H9 (cell line): ENCODE data around the gene VCP. TPM values are rescaled to one million over a fixed set of nuclear protein-coding genes. Genes with fewer than 3 reads are reported as not detected.

ENCODE experiments used
- DNase-seq: peaks from one replicate; pipeline ENCODE4 v3.0.0-alpha.2; 2017
- H2AFZ ChIP-seq: one replicate; pipeline ENCODE4 v1.6.1; 2013; ENCODE audit warnings: mild to moderate bottlenecking, low read length, control low read depth, moderate library complexity
- H2AK5ac ChIP-seq: 2 replicates; pipeline ENCODE4 v1.6.1; 2013; ENCODE audit warnings: low read length, control low read depth, mixed read lengths; ENCODE audit not compliant: insufficient read length
- H2BK120ac ChIP-seq: one replicate; pipeline ENCODE4 v1.6.1; 2013; ENCODE audit warnings: low read depth, mild to moderate bottlenecking, low read length, control low read depth, inconsistent platforms; ENCODE audit not compliant: poor library complexity, severe bottlenecking
- H2BK12ac ChIP-seq: 2 replicates; pipeline ENCODE4 v1.6.1; 2013; ENCODE audit warnings: low read length, control low read depth, mixed read lengths, low read depth; ENCODE audit not compliant: insufficient read length
- H2BK15ac ChIP-seq: 2 replicates; pipeline ENCODE4 v1.6.1; 2013; ENCODE audit warnings: low read depth, low read length, control low read depth
- H2BK20ac ChIP-seq: one replicate; pipeline ENCODE4 v1.6.1; 2013; ENCODE audit warnings: low read depth, mild to moderate bottlenecking, low read length, control low read depth, inconsistent platforms; ENCODE audit not compliant: poor library complexity, severe bottlenecking
- H2BK5ac ChIP-seq: 2 replicates; pipeline ENCODE4 v1.6.1; 2013; ENCODE audit warnings: low read length, control low read depth, mixed read lengths; ENCODE audit not compliant: insufficient read length
- H3K14ac ChIP-seq: 2 replicates; pipeline ENCODE4 v1.6.1; 2013; ENCODE audit warnings: low read length, control low read depth; ENCODE audit not compliant: insufficient read depth
- H3K18ac ChIP-seq: 2 replicates; pipeline ENCODE4 v1.6.1; 2013; ENCODE audit warnings: low read depth, mild to moderate bottlenecking, mixed read lengths, low read length, control low read depth; ENCODE audit not compliant: insufficient read length
- H3K23ac ChIP-seq: 2 replicates; pipeline ENCODE4 v1.6.1; 2013; ENCODE audit warnings: low read length, control low read depth, mixed read lengths, low read depth; ENCODE audit not compliant: insufficient read length
- H3K23me2 ChIP-seq: 2 replicates; pipeline ENCODE4 v1.6.1; 2013; ENCODE audit warnings: low read depth, mild to moderate bottlenecking, mixed read lengths, low read length, control low read depth; ENCODE audit not compliant: insufficient read length, poor library complexity, severe bottlenecking
- H3K27ac ChIP-seq: 2 replicates; pipeline ENCODE4 v1.5.1; 2013; ENCODE audit warnings: low read length, control low read depth, mixed read lengths, low read depth; ENCODE audit not compliant: insufficient read length
- H3K27me3 ChIP-seq: 2 replicates; pipeline ENCODE4 v1.6.1; 2013; ENCODE audit warnings: low read length, control low read depth, inconsistent platforms; ENCODE audit not compliant: insufficient read depth
- H3K4ac ChIP-seq: 2 replicates; pipeline ENCODE4 v1.6.1; 2013; ENCODE audit warnings: low read depth, mild to moderate bottlenecking, control low read depth, inconsistent platforms, low read length, moderate library complexity
- H3K4me1 ChIP-seq: 2 replicates; pipeline ENCODE4 v1.6.1; 2013; ENCODE audit warnings: low read length, control low read depth, inconsistent platforms; ENCODE audit not compliant: insufficient read depth
- H3K4me2 ChIP-seq: 2 replicates; pipeline ENCODE4 v1.6.1; 2013; ENCODE audit warnings: low read length, control low read depth, mixed read lengths; ENCODE audit not compliant: insufficient read length, insufficient read depth
- H3K56ac ChIP-seq: 2 replicates; pipeline ENCODE4 v1.6.1; 2013; ENCODE audit warnings: low read depth, mild to moderate bottlenecking, mixed read lengths, low read length, control low read depth; ENCODE audit not compliant: insufficient read length
- H3K79me1 ChIP-seq: 2 replicates; pipeline ENCODE4 v1.6.1; 2013; ENCODE audit warnings: low read depth, mild to moderate bottlenecking, moderate library complexity, low read length, control low read depth, inconsistent platforms; ENCODE audit not compliant: insufficient read depth, poor library complexity, severe bottlenecking
- H3K79me2 ChIP-seq: 2 replicates; pipeline ENCODE4 v1.6.1; 2013; ENCODE audit warnings: low read length, control low read depth, inconsistent platforms; ENCODE audit not compliant: insufficient read depth
- H3K9ac ChIP-seq: 2 replicates; pipeline ENCODE4 v1.6.1; 2013; ENCODE audit warnings: low read length, control low read depth, mixed read lengths; ENCODE audit not compliant: insufficient read length; ENCODE audit errors: extremely low read depth
- H3K9me3 ChIP-seq: one replicate; pipeline ENCODE4 v1.6.1; 2013; ENCODE audit warnings: low read depth, low read length, inconsistent platforms; ENCODE audit not compliant: control insufficient read depth
- H3T11ph ChIP-seq: one replicate; pipeline ENCODE4 v1.6.1; 2013; ENCODE audit warnings: mild to moderate bottlenecking, low read length, control low read depth, inconsistent platforms
- H4K20me1 ChIP-seq: one replicate; pipeline ENCODE4 v1.6.1; 2013; ENCODE audit not compliant: control insufficient read depth, insufficient read length, insufficient read depth
- H4K5ac ChIP-seq: 2 replicates; pipeline ENCODE4 v1.6.1; 2013; ENCODE audit warnings: low read depth, mild to moderate bottlenecking, mixed read lengths, low read length, control low read depth; ENCODE audit not compliant: insufficient read length
- H4K8ac ChIP-seq: replicated peaks from 2 replicates; pipeline ENCODE4 v1.6.1; 2013; ENCODE audit warnings: low read length, control low read depth, mixed read lengths, low read depth; ENCODE audit not compliant: insufficient read length
- H4K91ac ChIP-seq: 2 replicates; pipeline ENCODE4 v1.6.1; 2013; ENCODE audit warnings: low read depth, mild to moderate bottlenecking, moderate library complexity, mixed read lengths, low read length, control low read depth; ENCODE audit not compliant: insufficient read length
- H3K27ac Mint-ChIP-seq, 3 experiments: 2 replicates in 2 of 3; 3 replicates in 1 of 3; pipeline ENCODE4 v1.8.0; 2020 to 2021; ENCODE audit warnings: mixed read lengths in 3 of 3, mild to moderate bottlenecking in 1 of 3, moderate library complexity in 1 of 3
- H3K27me3 Mint-ChIP-seq: 2 replicates; pipeline ENCODE4 v1.8.0; 2021; ENCODE audit warnings: low read depth, mild to moderate bottlenecking, moderate library complexity, mixed read lengths
- H3K36me3 Mint-ChIP-seq, 3 experiments: 2 replicates in 2 of 3; 3 replicates in 1 of 3; pipeline ENCODE4 v1.8.0; 2020 to 2021; ENCODE audit warnings: low read depth in 3 of 3, mixed read lengths in 3 of 3; ENCODE audit not compliant: insufficient read depth in 1 of 3
- H3K4me1 Mint-ChIP-seq, 2 experiments: 2 replicates each; pipeline ENCODE4 v1.8.0; 2020; ENCODE audit warnings: mixed read lengths in 2 of 2
- H3K4me3 Mint-ChIP-seq, 2 experiments: 2 replicates in 1 of 2; 3 replicates in 1 of 2; pipeline ENCODE4 v1.8.0; 2020 to 2021; ENCODE audit warnings: mild to moderate bottlenecking in 2 of 2, mixed read lengths in 2 of 2, moderate library complexity in 1 of 2
- H3K9me3 Mint-ChIP-seq, 2 experiments: 2 replicates in 1 of 2; 3 replicates in 1 of 2; pipeline ENCODE4 v1.8.0; 2020; ENCODE audit warnings: mild to moderate bottlenecking in 2 of 2, mixed read lengths in 2 of 2, moderate library complexity in 1 of 2
- WGBS: extraction: QIAGEN DNeasy Blood & Tissue Kit; methylation state at CpG from one replicate; pipeline ENCODE4 v1.1.7; 2013; ENCODE audit warnings: missing lambda C conversion rate, low lambda C conversion rate, mixed read lengths; ENCODE audit not compliant: insufficient read length; ENCODE audit errors: extremely low coverage; 5-methylcytosine and 5-hydroxymethylcytosine counted together
- total RNA-seq: library from RNA; stranded (reverse); gene quantifications from 2 replicates; pipeline ENCODE4 v1.2.1, GENCODE V29; 2021
- TF ChIP-seq, protein P1 (sequence below): fragments of 200-600 bp; sonication (generic); conservative IDR thresholded peaks from 3 replicates; pipeline ENCODE4 v1.8.0; 2021; ENCODE audit warnings: antibody characterized with exemption, mild to moderate bottlenecking

Gene VCP
- total RNA-seq, 1 experiment from 2014 or later: 407 TPM

DNA sequence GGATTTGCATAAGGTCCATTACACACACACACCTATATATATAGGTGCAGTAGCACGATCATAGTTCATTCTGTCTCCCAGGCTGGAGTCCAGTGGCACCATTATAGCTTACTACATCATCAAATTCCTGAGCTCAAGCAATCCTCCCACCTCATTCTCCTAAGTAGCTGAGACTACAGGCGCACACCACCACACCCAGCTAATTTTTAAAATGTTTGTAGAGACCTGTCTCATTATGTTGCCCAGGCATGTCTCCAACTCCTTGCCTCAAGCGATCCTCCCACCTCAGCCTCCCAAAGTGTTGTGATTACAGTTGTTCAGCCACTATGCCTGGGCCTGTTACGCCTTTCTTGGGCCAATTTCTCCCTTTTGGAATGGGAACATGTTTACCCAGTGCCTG is 43.2 kb downstream of the VCP start:
- TF ChIP-seq, protein P1, sequence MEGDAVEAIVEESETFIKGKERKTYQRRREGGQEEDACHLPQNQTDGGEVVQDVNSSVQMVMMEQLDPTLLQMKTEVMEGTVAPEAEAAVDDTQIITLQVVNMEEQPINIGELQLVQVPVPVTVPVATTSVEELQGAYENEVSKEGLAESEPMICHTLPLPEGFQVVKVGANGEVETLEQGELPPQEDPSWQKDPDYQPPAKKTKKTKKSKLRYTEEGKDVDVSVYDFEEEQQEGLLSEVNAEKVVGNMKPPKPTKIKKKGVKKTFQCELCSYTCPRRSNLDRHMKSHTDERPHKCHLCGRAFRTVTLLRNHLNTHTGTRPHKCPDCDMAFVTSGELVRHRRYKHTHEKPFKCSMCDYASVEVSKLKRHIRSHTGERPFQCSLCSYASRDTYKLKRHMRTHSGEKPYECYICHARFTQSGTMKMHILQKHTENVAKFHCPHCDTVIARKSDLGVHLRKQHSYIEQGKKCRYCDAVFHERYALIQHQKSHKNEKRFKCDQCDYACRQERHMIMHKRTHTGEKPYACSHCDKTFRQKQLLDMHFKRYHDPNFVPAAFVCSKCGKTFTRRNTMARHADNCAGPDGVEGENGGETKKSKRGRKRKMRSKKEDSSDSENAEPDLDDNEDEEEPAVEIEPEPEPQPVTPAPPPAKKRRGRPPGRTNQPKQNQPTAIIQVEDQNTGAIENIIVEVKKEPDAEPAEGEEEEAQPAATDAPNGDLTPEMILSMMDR: no peak
- H2BK120ac ChIP-seq: no peak overlapping the region
- peaks cover 20% of the 10 kb centered on the region for H3K9me3 ChIP-seq
- no peak overlapping the region for H3K4ac ChIP-seq
- no peak overlapping the region for H3K18ac ChIP-seq
- H3K79me1 ChIP-seq: no peaks in the 10 kb centered on the region
- Mint-ChIP-seq H3K4me3 (no peak overlapping the region), H3K27me3 (no peaks in the 10 kb centered on the region), H3K4me1 (peaks cover 36 to 37% of the 10 kb centered on the region in 2 experiments), H3K9me3 (peaks cover 26 to 32% of the 10 kb centered on the region in 2 experiments), H3K36me3 (peaks cover 17 to 39% (median 34%) of the 10 kb centered on the region in 3 experiments), H3K27ac (no peak overlapping the region)
- DNase-seq: no peak
- no peak overlapping the region for H2BK5ac ChIP-seq
- H2BK15ac ChIP-seq: no peak overlapping the region
- H3K27ac ChIP-seq: no peak overlapping the region
- no peak overlapping the region for H4K8ac ChIP-seq
- no CpG with 5 or more reads among the region's 4 CpGs for WGBS
- no peak overlapping the region for H2BK20ac ChIP-seq
- no peak overlapping the region for H3T11ph ChIP-seq
- no peak overlapping the region for H4K5ac ChIP-seq
- H3K27me3 ChIP-seq: no peaks in the 10 kb centered on the region
- no peak overlapping the region for H3K9ac ChIP-seq
- H2BK12ac ChIP-seq: no peak overlapping the region
- no peak overlapping the region for H3K14ac ChIP-seq
- no peaks in the 10 kb centered on the region for H4K20me1 ChIP-seq
- no peak overlapping the region for H4K91ac ChIP-seq
- no peak overlapping the region for H3K4me2 ChIP-seq
- no peak overlapping the region for H2AFZ ChIP-seq
- no peak overlapping the region for H3K56ac ChIP-seq
- no peaks in the 10 kb centered on the region for H3K23me2 ChIP-seq
- H2AK5ac ChIP-seq: no peak overlapping the region
- H3K23ac ChIP-seq: no peak overlapping the region
- H3K79me2 ChIP-seq: no peaks in the 10 kb centered on the region
- H3K4me1 ChIP-seq: no peaks in the 10 kb centered on the region; the same call in 1 of the 2 replicates
